NCI-H524 (cell line): ENCODE data around the gene LMBRD1.
"Not testable (repeated sequence)": the region's sequence is repeated elsewhere in the genome, so short reads cannot be mapped to it uniquely, and the experiment has no call there.

Experiments
- DNase-seq, 2 experiments: peaks; one replicate each; lab custom pipeline; 2025; lab: John Stamatoyannopoulos, UW

Gene LMBRD1

DNA sequence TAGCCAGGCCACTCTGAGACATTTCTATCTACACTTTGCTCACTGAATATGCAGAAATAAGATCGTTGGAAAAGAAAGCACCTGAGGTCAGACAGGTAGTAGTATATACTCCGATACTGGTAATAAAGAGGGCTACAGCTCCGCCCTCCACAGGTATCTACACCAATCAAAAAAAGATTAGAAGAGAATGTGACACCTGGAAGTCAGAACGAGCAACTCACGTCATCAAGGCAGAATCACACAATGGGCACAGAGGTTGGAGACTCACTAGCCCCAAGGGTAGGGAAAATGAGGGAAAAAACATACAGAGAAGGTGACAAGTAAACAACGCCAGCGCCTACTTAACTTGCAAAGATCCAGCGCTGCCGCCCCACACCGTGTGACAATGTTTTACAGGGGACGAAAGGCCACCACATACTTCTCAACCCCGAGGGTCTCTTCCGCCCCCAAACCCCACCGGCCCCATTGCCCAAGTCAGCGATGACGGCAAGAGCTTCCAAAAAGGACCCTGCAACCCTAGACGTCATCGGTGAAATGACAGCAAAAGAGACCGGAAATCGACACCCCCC, 653 bp downstream of the LMBRD1 start:
- DNase-seq = peak; percentile 51 to 52

DNA sequence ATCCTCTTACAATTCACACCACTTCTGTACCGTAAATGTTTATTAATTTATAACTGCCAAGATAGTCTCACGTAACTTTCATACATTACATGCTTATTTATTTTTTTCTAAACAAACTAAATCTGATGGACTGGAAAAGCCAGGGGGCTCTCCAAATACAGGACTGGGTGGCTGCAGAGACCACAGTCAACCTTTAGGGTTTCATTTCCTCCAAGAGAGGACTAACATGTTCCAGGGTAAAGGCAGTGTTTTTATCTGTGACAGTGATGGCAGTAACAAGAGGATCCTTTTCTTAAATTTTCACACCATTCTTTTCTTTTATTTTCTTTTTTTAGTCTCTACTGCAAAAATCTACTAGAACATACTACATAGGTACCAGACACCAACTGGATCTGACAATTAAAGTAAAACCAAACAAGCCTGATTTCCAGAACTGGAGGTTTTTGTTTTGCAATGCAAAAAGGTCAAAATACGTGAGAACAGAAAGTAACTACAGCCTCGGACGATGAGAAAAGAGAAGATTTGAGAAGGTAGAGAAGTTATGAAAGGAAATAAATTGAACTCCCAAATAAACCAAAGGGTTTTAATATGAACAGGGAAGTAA, 1.2 kb downstream of the LMBRD1 start:
- no peak for DNase-seq

DNA sequence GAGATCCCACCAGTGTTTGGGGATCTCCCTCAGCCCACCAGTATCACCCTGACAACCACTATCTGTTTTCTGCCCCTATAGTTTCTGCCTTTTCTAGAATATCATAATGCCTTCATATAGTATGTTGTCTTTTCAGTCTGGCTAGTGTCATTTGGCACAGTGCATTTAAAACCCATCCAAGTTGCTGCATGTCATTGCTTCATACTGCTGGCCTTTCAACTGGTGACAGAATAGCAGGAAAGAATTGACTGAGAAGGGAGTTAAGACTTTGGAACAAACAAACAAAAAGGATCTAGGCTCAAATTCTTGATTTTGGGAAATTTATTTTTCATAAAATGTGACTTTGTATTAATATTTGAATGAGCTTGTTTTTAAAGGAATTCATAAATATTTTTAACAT, 4.5 kb downstream of the LMBRD1 start:
- DNase-seq = no peak

DNA sequence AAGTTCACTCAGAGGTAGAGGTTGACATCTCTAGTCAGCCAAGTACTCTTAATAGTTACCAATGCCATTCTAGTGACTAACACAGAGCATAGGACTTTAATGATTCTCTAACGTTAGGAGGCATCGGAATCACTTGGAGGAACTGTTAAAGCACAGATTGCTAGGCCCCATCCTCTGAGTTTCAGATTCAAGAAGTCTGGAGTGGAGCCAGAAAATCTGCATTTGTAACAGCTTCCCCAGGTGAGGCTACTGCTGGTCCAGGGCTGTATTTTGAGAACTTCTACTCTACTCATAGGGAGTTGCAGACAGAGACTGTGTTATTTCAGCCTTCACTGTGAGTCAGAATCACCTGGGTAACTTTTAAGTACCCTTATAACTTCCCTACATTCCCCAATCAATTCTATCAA, 5.7 kb downstream of the LMBRD1 start:
- DNase-seq = peak in 1 of 2 experiments; percentile 36

DNA sequence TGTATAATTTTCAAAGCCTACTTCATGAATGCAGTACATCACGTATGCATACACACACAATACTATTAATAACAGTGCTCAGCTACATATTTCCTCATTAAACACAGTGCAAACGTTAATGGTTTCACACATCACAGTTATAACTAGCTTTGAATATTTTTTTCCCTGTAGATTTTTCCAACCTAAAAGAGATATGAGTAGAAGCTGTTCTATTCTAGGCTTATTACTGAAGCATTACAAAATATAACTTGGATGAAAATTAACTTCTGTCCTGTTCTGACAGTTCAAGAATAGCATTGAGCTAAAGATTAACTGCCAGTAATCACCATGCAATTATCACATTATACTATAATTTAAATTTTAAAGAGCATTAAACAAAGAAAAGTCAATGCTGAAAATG, 6.2 kb downstream of the LMBRD1 start:
- DNase-seq = no peak

DNA sequence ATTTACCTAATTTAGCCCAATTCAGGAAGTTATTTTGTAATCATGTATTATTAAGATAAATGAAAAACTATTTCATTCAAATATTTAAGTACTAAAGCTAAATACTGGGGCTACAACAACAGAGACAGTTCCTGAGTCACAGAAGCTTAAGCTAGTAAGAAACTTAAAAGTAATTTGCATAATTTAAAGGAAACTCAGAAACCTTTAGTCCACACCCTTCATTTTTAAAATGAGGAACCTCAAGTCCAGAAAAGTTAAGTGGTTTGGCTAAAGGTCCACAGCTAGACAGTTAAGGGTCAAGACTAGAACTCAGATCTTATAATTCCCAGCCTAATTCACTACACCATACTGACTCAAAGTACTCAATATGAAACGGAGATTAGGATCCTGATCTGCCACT, 7.2 kb downstream of the LMBRD1 start:
- no peak for DNase-seq

DNA sequence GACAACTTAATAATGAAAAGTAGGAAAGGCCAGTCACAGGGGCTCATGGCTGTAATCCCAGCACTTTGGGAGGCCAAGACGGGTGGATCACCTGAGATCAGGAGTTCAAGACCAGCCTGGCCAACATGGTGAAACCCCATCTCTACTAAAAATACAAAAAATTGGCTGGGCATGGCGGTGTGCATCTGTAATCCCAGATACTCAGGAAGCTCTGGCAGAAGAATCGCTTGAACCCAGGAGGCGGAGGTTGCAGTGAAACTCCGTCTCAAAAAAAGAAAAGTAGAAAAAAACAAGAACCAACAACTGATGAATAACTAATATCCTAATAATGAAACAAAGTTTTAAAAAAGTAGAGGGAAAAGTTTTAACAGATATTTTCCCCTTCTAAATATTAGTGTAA, 9.4 kb downstream of the LMBRD1 start:
- DNase-seq = not testable (repeated sequence)

DNA sequence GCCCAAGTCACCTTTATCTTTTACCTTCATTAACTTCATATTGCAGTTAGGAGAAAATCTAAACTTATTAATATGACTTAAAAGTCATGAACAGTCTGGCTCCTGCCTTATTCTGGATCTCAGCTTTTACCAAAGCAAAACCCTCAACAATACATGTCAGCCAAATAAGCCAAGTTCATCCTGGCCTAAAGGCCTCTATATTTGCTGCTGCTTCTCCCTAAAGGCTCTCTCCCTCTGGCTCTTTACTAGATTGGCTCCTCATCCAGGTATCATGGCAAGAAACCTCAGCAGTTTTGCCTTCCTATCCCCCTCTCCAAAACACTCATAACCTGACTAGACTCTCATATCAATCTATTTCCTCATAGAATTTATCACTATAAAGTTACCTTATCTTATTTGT, 11.1 kb downstream of the LMBRD1 start:
- no peak for DNase-seq

DNA sequence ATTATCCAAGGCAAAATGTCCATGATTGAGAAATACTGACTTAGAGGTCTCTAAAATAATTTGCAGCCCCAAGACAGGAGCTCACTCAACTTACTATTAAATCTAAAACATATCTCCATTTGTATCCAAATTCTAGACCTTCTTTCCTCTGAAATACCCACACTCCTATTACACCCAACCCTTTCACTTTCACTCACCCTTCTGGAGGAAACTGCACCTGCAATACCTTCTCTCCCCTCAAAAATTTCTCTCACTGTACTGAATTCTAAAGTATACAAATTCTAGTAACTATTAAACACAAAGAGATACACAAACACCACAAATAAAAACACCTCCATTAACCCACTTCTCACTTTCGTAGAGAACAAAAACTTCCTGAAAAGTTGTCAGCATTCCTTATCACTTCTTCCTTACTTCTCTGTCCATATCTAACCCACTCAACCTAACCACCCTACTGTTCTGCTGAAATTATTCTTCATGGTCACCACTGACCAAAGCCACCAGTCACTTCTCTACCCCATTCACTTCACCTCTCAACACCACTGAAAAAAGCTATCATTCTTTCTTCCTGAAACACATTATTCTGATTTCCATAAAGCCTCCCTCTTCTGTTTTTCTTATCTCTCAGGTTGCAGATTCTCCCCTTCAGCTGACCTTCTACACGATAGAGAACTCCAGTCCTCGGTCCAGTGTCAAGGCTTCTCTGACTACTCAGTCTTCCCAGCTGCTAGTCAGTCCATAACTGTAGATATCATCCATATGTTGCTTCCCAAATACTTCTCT, 12.0 kb downstream of the LMBRD1 start:
- no peak for DNase-seq

DNA sequence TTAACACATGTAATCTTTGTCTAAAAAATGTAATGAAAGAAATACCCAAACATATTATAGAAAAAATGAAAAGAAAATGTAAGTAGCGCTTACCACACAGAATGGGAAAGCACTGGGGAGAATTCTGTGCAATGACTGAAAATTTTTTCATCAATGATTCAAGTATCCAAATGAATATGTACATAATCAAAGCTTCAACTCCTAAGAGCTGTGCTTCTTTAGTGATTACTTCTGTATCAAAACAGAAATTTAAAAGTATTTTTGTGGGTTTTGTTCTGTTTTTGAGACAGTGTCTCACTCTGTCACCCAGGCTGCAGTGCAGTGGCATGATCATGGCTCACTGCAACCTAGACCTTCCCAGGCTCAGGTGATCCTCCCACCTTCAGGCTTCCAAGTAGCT, 13.7 kb downstream of the LMBRD1 start:
- no peak for DNase-seq

DNA sequence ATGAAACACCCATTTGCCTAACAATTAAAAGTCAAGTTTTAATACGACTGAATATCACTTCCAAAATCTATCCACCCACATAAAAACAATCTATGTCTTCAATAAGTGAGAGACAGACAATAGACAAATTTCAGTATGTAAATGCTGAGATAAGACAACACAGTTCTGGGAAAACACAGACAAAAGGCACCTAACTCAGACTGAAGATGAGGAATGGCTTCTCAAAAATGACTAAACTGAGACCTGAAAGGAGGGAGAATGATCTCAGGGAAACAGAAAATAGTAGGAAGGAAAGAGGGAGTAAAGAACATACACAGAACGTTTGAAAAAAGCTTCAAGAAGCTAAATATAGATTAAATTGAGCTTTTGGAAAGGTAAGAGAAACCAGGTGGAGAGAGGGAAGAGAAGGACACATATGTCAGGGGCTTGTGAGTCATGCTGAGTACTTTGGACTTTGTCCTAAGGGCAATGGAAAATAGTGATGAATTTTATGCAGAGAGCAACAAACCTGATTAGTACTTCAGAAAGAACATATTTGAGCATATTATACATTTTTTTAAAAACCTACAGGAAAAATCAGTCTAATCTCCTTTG, 16.1 kb downstream of the LMBRD1 start:
- DNase-seq = peak in 1 of 2 experiments; percentile 11

DNA sequence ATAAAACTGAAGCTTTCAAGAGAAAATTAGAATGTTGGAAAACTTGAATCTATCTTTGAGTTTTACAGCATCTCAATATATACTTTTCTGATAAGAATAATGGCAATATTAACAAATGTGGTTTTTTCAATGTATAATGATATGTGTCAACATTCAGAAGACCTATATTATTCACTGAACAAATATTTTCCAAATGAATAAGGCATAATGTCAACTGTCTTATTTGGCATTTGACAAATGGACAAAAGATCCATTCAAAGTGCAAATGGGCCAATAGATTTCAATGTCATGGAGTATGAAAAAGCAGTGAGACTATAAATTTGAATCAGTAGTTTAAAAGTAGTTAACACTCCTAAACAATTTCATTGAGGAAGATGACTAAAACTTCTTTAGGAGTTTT, 20.9 kb downstream of the LMBRD1 start:
- DNase-seq = no peak

DNA sequence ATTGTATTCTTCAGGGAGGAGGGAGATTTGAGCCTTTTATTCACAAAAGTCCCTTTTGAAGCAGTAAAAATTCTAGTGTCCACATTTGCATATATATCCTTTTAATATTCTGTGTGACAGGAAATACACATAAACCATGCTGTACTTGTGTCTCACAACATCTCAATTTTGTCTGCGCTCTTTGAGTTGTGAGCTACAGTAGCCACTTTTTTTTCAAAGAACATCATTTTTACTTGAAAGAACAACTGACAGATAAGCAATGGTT, 21.3 kb downstream of the LMBRD1 start:
- DNase-seq = peak in 1 of 2 experiments; percentile 21

DNA sequence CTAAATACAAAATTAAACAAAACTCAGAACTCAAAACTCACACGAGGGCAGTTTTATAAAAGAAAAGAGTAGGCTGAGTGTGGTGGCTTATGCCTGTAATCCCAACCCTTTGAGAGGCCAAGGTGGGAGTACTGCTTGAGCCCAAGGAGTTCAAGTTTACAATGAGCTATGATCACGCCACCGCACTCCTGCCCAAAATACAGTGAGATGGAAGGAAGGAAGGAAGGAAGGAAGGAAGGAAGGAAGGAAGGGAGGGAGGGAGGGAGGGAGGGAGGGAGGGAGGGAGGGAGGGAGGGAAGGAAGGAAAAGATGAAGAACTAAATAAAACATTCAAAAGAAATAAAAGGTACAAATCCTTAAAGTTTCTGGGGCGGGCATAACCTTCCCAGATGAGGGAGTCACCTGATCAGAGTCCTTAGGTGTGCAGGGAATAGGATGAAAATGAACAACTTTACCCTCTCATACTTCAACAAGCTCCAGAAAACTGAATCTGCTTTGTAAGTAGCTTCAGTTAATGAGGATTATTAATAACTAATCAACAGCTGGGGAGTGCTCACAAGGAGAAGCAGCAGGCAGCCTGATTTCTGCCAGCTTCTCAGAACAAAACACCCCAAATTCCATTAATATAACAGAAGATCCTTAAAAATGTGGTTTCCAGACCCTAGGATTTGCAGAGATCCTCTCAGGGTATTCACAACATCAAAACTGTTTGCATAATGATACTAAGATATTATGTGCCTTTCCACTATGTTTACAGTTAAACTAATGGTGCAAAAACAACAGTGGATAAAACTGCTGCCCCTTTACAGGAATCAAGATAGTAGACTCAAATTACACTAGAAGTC, 21.8 kb downstream of the LMBRD1 start:
- peak; percentile 17 to 55 for DNase-seq

DNA sequence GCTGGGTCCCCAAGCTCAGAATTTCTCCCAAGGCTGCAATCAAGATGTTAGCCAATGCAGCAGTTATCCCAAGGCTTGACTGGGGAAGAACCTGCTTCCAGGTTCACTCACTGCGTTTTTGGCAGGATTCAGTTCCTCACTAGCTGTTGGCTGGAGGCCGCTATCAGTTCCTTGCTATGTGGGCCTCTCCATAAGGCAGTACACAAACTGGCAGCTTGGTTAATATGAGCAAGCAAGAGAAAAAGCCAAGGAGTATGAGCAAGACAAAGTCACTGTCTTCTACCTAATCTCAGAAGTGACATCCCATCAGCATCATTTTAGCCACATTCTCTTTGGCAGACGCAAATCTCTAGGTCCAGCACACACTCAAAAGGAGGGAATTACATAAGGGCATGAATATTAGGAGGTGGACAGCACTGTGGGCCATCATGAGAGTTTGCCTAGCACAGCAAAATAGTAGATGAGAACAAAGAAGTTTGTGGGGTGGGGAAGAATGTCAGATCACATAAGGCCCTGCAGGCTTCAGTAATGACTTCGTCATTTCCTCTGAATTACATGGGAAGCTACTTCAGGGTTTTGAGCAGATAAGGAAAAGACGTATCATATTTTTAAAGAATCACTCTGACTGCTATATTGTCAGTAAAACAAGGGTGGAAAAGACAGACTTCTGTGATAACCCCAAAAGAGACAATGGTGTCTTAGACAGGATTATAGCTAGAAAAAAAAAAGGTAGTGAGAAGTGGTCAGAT, 25.5 kb downstream of the LMBRD1 start:
- DNase-seq = no peak

DNA sequence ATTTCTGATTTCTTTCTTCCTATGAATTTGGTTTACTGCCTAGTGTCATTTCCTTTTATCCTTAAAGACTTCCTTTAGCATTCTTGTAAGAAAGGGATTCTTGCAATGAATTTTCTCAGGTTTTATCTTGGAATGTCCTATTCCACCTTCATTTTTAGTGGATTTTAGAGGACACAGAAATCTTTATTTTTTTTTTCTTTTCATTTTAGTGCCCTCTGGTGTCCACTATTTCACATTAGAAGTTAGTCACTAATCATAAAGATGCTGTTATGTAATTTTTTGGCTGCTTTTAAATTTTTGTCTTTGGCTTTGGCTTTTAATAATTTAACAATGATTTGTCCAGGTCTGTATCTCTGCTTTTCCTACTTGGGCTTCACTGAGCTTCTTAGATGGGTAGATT, 28.1 kb downstream of the LMBRD1 start:
- DNase-seq = no peak

DNA sequence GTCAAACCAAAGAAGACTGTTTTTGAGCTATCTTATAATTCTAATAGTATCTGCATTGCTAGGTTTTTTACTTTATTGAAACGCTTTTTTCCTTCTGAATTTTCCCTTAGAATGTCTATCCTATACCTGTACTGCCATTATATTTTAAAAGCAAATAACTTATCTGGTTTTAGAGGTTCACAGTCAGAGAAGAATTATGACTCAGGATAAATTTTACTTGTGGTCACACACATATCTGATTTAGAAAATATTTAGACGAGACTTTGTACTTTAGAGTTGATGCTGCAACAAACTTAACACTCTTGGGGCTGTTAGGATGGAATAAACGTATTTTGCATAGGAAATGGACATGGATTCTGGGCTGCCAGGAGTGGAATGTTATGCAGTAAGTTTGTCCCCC, 33.0 kb downstream of the LMBRD1 start:
- no peak for DNase-seq

DNA sequence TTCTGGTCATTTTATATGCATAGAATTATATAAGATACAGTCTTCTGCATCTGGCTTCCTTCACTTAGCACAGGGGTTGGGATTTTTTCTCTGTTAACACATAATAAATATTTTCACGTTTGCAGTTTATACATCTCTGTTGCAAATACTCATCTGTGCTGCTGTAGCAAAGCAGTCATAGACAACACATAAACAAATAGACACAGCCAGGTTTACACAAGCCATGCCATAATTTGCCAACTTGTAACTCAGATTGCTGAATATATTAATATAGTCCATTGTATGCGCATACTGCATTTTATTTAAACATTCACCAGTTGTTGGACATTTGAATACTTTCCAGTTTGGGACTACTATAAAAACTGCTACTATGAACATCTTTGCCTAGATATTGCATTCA, 35.0 kb downstream of the LMBRD1 start:
- no peak for DNase-seq

DNA sequence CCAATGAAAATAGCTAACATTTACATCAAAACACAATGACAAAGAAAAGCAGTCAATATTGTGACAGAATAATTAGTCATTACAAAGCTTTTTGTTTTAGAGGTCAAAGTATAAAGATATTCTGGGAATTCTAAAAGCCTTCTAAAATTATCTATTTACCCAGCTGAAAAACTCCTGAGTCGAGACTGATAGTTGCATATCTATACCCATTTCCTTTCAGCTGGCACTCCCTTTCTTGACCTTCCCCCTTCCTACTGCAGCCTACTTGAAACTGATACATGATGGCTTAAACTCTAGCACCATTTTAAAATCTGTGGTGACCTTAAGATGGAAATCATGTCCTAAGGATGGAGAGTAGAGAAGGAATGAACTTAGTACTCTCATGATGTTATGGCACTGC, 38.6 kb downstream of the LMBRD1 start:
- no peak for DNase-seq

DNA sequence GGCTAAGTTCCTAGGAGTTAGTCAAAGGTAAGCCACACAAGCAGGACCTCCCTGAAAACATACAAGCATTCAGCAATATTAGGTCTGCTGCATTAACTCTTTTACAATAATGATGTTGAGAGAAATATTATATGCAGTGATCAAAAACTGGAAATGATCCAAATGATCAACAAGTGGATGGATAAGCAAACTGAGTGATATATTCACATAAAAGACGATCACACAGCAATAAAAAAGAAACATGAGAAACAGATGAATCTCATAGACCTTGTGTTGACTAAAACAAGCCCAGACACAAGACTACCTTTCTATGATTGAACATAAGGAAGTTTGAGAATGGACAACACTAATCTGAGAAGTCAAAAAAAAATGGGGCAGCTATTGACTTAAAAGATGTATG, 39.9 kb downstream of the LMBRD1 start:
- no peak for DNase-seq

DNA sequence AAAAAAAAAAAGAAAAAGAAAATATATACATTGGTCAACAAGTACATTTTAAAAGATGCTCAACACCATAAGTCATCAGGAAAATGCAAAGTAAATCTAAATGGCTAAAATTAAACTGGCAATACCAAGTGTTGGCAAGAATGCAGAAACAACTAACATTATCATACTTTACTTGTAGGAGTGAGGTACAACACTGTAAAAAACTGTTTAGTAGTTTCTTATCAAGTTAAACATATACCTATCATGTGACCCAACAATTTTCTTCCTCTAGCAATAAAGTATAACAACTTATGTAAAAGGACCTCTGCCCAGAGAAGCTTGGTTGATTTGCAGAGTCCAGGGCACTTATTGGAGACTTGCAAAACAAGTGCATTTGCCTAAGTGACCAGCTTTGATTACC, 40.4 kb downstream of the LMBRD1 start:
- DNase-seq = no peak

DNA sequence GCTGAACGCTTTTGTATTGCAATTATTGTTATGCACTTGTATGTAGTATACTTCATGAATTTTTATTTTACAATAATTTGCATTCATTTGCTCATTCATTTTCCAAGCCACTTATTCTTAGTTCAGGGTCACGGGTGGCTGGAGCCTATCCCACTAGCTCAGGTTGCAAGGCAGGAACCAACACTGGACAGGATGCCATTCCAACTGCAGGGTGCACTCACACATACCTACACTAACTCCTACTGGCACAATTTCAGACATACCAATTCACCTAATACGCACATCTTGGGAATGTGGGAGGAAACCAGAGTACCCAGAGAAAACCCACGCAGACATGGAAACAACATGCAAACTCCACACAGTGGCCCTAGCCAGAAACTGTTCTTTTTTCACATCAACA, 61.8 kb downstream of the LMBRD1 start:
- DNase-seq = no peak
